ENCODE measurements around the gene PSMG4. TPM values are rescaled to one million over a fixed set of nuclear protein-coding genes. Genes with fewer than 3 reads are reported as not detected.

The PSMG4 gene
- total RNA-seq, 1 experiment from 2014 or later, result 29.3 TPM

- H3K79me1 ChIP-seq (ENCODE audit: insufficient read depth, low read depth, low read length, poor library complexity, severe bottlenecking), result no peaks in the 10 kb centered on the region
Observed at GRCh38 chr6:3214898-3215297, 43.8 kb upstream of the PSMG4 start.

More at GRCh38 chr6:3214898-3215297, 43.8 kb upstream of the PSMG4 start:
- no peak overlapping the region for H3K56ac ChIP-seq (ENCODE audit: insufficient read length, low read depth, low read length)
- no peak overlapping the region for H3T11ph ChIP-seq (ENCODE audit: low read length)
- no peak overlapping the region for H2AK5ac ChIP-seq (ENCODE audit: insufficient read length, low read length)
- no peak overlapping the region for H4K91ac ChIP-seq (ENCODE audit: insufficient read length, low read depth, low read length)
- no peak overlapping the region for H2BK5ac ChIP-seq (ENCODE audit: insufficient read length, low read length)
- H3K23ac ChIP-seq (ENCODE audit: insufficient read length, low read depth, low read length), result no peak overlapping the region
- H3K27me3 ChIP-seq (ENCODE audit: insufficient read depth, low read length), result 0 out of 2 replicates have a peak, but pooled peaks cover 2% of the 10 kb centered on the region
- no peak overlapping the region for H3K27ac ChIP-seq (ENCODE audit: insufficient read length, low read depth, low read length)
- TF ChIP-seq, protein P1, sequence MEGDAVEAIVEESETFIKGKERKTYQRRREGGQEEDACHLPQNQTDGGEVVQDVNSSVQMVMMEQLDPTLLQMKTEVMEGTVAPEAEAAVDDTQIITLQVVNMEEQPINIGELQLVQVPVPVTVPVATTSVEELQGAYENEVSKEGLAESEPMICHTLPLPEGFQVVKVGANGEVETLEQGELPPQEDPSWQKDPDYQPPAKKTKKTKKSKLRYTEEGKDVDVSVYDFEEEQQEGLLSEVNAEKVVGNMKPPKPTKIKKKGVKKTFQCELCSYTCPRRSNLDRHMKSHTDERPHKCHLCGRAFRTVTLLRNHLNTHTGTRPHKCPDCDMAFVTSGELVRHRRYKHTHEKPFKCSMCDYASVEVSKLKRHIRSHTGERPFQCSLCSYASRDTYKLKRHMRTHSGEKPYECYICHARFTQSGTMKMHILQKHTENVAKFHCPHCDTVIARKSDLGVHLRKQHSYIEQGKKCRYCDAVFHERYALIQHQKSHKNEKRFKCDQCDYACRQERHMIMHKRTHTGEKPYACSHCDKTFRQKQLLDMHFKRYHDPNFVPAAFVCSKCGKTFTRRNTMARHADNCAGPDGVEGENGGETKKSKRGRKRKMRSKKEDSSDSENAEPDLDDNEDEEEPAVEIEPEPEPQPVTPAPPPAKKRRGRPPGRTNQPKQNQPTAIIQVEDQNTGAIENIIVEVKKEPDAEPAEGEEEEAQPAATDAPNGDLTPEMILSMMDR (conservative IDR thresholded peaks at IDR 0.05), result no peak
- DNase-seq, result no peak
- peaks cover 0 to 1% of the 10 kb centered on the region in 2 experiments; a peak in 1 of 4 replicates for H3K4me1 Mint-ChIP-seq
- no peak overlapping the region for H4K5ac ChIP-seq (ENCODE audit: insufficient read length, low read depth, low read length)
- no peaks in the 10 kb centered on the region for H3K9me3 Mint-ChIP-seq
- H3K27me3 Mint-ChIP-seq (ENCODE audit: low read depth), result peaks cover 11% of the 10 kb centered on the region
- no peaks in the 10 kb centered on the region for H3K9me3 ChIP-seq (ENCODE audit: control insufficient read depth, low read depth, low read length)
- H2BK120ac ChIP-seq (ENCODE audit: low read depth, low read length, poor library complexity, severe bottlenecking), result no peak overlapping the region
- no peaks in the 10 kb centered on the region for H4K20me1 ChIP-seq (ENCODE audit: control insufficient read depth, insufficient read depth, insufficient read length)
- no peak overlapping the region for H3K4me3 Mint-ChIP-seq
- H3K18ac ChIP-seq (ENCODE audit: insufficient read length, low read depth, low read length), result no peak overlapping the region
- H2BK12ac ChIP-seq (ENCODE audit: insufficient read length, low read depth, low read length), result no peak overlapping the region
- no peak overlapping the region for H3K14ac ChIP-seq (ENCODE audit: insufficient read depth, low read length)
- no peak overlapping the region for H3K27ac Mint-ChIP-seq
- H3K23me2 ChIP-seq (ENCODE audit: insufficient read length, low read depth, low read length, poor library complexity, severe bottlenecking), result no peaks in the 10 kb centered on the region
- H3K9ac ChIP-seq (ENCODE audit: extremely low read depth, insufficient read length, low read length), result no peak overlapping the region
- no peak overlapping the region for H3K4me2 ChIP-seq (ENCODE audit: insufficient read depth, insufficient read length, low read length)
- no peaks in the 10 kb centered on the region for H3K4me1 ChIP-seq (ENCODE audit: insufficient read depth, low read length)
- no peak overlapping the region for H3K4ac ChIP-seq (ENCODE audit: low read depth, low read length)
- H2AFZ ChIP-seq (ENCODE audit: low read length), result no peak overlapping the region
- no peaks in the 10 kb centered on the region for H3K79me2 ChIP-seq (ENCODE audit: insufficient read depth, low read length)
- no peaks in the 10 kb centered on the region for H3K36me3 Mint-ChIP-seq (ENCODE audit: insufficient read depth in 1 of 3, low read depth in 3 of 3)
- no CpG with 5 or more reads among the region's 3 CpGs for WGBS (ENCODE audit: extremely low coverage, insufficient read length, low lambda C conversion rate)
- H4K8ac ChIP-seq (replicated peaks; ENCODE audit: insufficient read length, low read depth, low read length), result no peak overlapping the region
- H2BK15ac ChIP-seq (ENCODE audit: low read depth, low read length), result no peak overlapping the region
- H2BK20ac ChIP-seq (ENCODE audit: low read depth, low read length, poor library complexity, severe bottlenecking), result no peak overlapping the region
